ENCODE measurements around the gene LMAN2.

The LMAN2 gene

GRCh38 chr5:177336603-177337494 lies 14.6 kb downstream of the LMAN2 start:
- H3K9me3 ChIP-seq (ENCODE audit: control insufficient read depth in 5 of 5, low read length in 5 of 5), result no peaks in the 10 kb centered on the region
- no peaks in the 10 kb centered on the region for H3K4me1 ChIP-seq (ENCODE audit: control insufficient read depth in 5 of 5, insufficient read depth in 5 of 5, low read length in 5 of 5)
- no peak overlapping the region for H3K4me3 ChIP-seq (ENCODE audit: low read depth in 1 of 5, low read length in 5 of 5)
- H3K27ac ChIP-seq (ENCODE audit: low read depth, low read length), result no peak overlapping the region
- H3K36me3 ChIP-seq (ENCODE audit: control insufficient read depth in 5 of 5, insufficient read depth in 5 of 5, low read length in 5 of 5), result peaks cover 5 to 87% (median 77%) of the 10 kb centered on the region in 5 donors
- no peaks in the 10 kb centered on the region for H3K27me3 ChIP-seq (ENCODE audit: control insufficient read depth in 5 of 5, insufficient read depth in 4 of 5, low read length in 5 of 5)
- H3K9ac ChIP-seq (ENCODE audit: low read length in 5 of 5), result no peak overlapping the region

- no peaks in the 10 kb centered on the region for H3K9me3 ChIP-seq (ENCODE audit: control insufficient read depth in 5 of 5, low read length in 5 of 5)
- no peaks in the 10 kb centered on the region for H3K27me3 ChIP-seq (ENCODE audit: control insufficient read depth in 5 of 5, insufficient read depth in 4 of 5, low read length in 5 of 5)
- no peak overlapping the region for H3K4me3 ChIP-seq (ENCODE audit: low read depth in 1 of 5, low read length in 5 of 5)
- no peaks in the 10 kb centered on the region for H3K4me1 ChIP-seq (ENCODE audit: control insufficient read depth in 5 of 5, insufficient read depth in 5 of 5, low read length in 5 of 5)
- no peak overlapping the region for H3K9ac ChIP-seq (ENCODE audit: low read length in 5 of 5)
- peaks cover 0 to 87% (median 80%) of the 10 kb centered on the region in 5 donors for H3K36me3 ChIP-seq (ENCODE audit: control insufficient read depth in 5 of 5, insufficient read depth in 5 of 5, low read length in 5 of 5)
- no peak overlapping the region for H3K27ac ChIP-seq (ENCODE audit: low read depth, low read length)
Observed at GRCh38 chr5:177336112-177336511, 15.4 kb downstream of the LMAN2 start.

- Histone ChIP-seq H3K9me3 (ENCODE audit: control insufficient read depth in 5 of 5, low read length in 5 of 5) (no peaks in the 10 kb centered on the region), H3K27me3 (ENCODE audit: control insufficient read depth in 5 of 5, insufficient read depth in 4 of 5, low read length in 5 of 5) (no peaks in the 10 kb centered on the region), H3K36me3 (ENCODE audit: control insufficient read depth in 5 of 5, insufficient read depth in 5 of 5, low read length in 5 of 5) (peaks cover 0 to 91% (median 84%) of the 10 kb centered on the region in 5 donors), H3K27ac (ENCODE audit: low read depth, low read length) (no peak overlapping the region), H3K9ac (ENCODE audit: low read length in 5 of 5) (no peak overlapping the region), H3K4me3 (ENCODE audit: low read depth in 1 of 5, low read length in 5 of 5) (no peak overlapping the region), H3K4me1 (ENCODE audit: control insufficient read depth in 5 of 5, insufficient read depth in 5 of 5, low read length in 5 of 5) (no peaks in the 10 kb centered on the region)
Observed at GRCh38 chr5:177335701-177336065, 15.8 kb downstream of the LMAN2 start.

GRCh38 chr5:177334781-177335700 lies 16.4 kb downstream of the LMAN2 start:
- H3K36me3 ChIP-seq (ENCODE audit: control insufficient read depth in 5 of 5, insufficient read depth in 5 of 5, low read length in 5 of 5), result peaks cover 0 to 98% (median 90%) of the 10 kb centered on the region in 5 donors
- H3K4me3 ChIP-seq (ENCODE audit: low read depth in 1 of 5, low read length in 5 of 5), result no peak overlapping the region
- H3K9ac ChIP-seq (ENCODE audit: low read length in 5 of 5), result no peak overlapping the region
- no peaks in the 10 kb centered on the region for H3K9me3 ChIP-seq (ENCODE audit: control insufficient read depth in 5 of 5, low read length in 5 of 5)
- H3K27ac ChIP-seq (ENCODE audit: low read depth, low read length), result no peak overlapping the region
- no peaks in the 10 kb centered on the region for H3K27me3 ChIP-seq (ENCODE audit: control insufficient read depth in 5 of 5, insufficient read depth in 4 of 5, low read length in 5 of 5)
- no peaks in the 10 kb centered on the region for H3K4me1 ChIP-seq (ENCODE audit: control insufficient read depth in 5 of 5, insufficient read depth in 5 of 5, low read length in 5 of 5)

GRCh38 chr5:177334155-177334551 lies 17.3 kb downstream of the LMAN2 start:
- no peak overlapping the region for H3K9ac ChIP-seq (ENCODE audit: low read length in 5 of 5)

GRCh38 chr5:177333420-177334154 lies 17.9 kb downstream of the LMAN2 start:
- peaks cover 0 to 92% (median 85%) of the 10 kb centered on the region in 5 donors for H3K36me3 ChIP-seq (ENCODE audit: control insufficient read depth in 5 of 5, insufficient read depth in 5 of 5, low read length in 5 of 5)

More at GRCh38 chr5:177334155-177334551, 17.3 kb downstream of the LMAN2 start:
- H3K9me3 ChIP-seq (ENCODE audit: control insufficient read depth in 5 of 5, low read length in 5 of 5), result no peaks in the 10 kb centered on the region
- H3K4me1 ChIP-seq (ENCODE audit: control insufficient read depth in 5 of 5, insufficient read depth in 5 of 5, low read length in 5 of 5), result no peaks in the 10 kb centered on the region
- H3K27me3 ChIP-seq (ENCODE audit: control insufficient read depth in 5 of 5, insufficient read depth in 4 of 5, low read length in 5 of 5), result no peaks in the 10 kb centered on the region
- H3K36me3 ChIP-seq (ENCODE audit: control insufficient read depth in 5 of 5, insufficient read depth in 5 of 5, low read length in 5 of 5), result peaks cover 0 to 98% (median 90%) of the 10 kb centered on the region in 5 donors
- H3K4me3 ChIP-seq (ENCODE audit: low read depth in 1 of 5, low read length in 5 of 5), result no peak overlapping the region
- H3K27ac ChIP-seq (ENCODE audit: low read depth, low read length), result no peak overlapping the region

GRCh38 chr5:177332896-177333260 lies 18.6 kb downstream of the LMAN2 start:
- Histone ChIP-seq H3K9ac (ENCODE audit: low read length in 5 of 5) (no peak overlapping the region), H3K9me3 (ENCODE audit: control insufficient read depth in 5 of 5, low read length in 5 of 5) (no peaks in the 10 kb centered on the region), H3K27ac (ENCODE audit: low read depth, low read length) (no peak overlapping the region), H3K4me1 (ENCODE audit: control insufficient read depth in 5 of 5, insufficient read depth in 5 of 5, low read length in 5 of 5) (peaks cover 0 to 2% (median 0%) of the 10 kb centered on the region in 5 donors), H3K4me3 (ENCODE audit: low read depth in 1 of 5, low read length in 5 of 5) (no peak overlapping the region), H3K36me3 (ENCODE audit: control insufficient read depth in 5 of 5, insufficient read depth in 5 of 5, low read length in 5 of 5) (peaks cover 0 to 86% (median 82%) of the 10 kb centered on the region in 5 donors), H3K27me3 (ENCODE audit: control insufficient read depth in 5 of 5, insufficient read depth in 4 of 5, low read length in 5 of 5) (no peaks in the 10 kb centered on the region)

More at GRCh38 chr5:177333420-177334154, 17.9 kb downstream of the LMAN2 start:
- Histone ChIP-seq H3K27ac (ENCODE audit: low read depth, low read length) (no peak overlapping the region), H3K9me3 (ENCODE audit: control insufficient read depth in 5 of 5, low read length in 5 of 5) (no peaks in the 10 kb centered on the region), H3K4me1 (ENCODE audit: control insufficient read depth in 5 of 5, insufficient read depth in 5 of 5, low read length in 5 of 5) (no peaks in the 10 kb centered on the region), H3K4me3 (ENCODE audit: low read depth in 1 of 5, low read length in 5 of 5) (no peak overlapping the region), H3K27me3 (ENCODE audit: control insufficient read depth in 5 of 5, insufficient read depth in 4 of 5, low read length in 5 of 5) (no peaks in the 10 kb centered on the region), H3K9ac (ENCODE audit: low read length in 5 of 5) (no peak overlapping the region)

GRCh38 chr5:177332031-177332895 lies 19.2 kb downstream of the LMAN2 start:
- Histone ChIP-seq H3K36me3 (ENCODE audit: control insufficient read depth in 5 of 5, insufficient read depth in 5 of 5, low read length in 5 of 5) (peaks cover 0 to 80% (median 76%) of the 10 kb centered on the region in 5 donors), H3K4me1 (ENCODE audit: control insufficient read depth in 5 of 5, insufficient read depth in 5 of 5, low read length in 5 of 5) (peaks cover 0 to 7% (median 0%) of the 10 kb centered on the region in 5 donors), H3K4me3 (ENCODE audit: low read depth in 1 of 5, low read length in 5 of 5) (no peak overlapping the region), H3K9me3 (ENCODE audit: control insufficient read depth in 5 of 5, low read length in 5 of 5) (no peaks in the 10 kb centered on the region), H3K27ac (ENCODE audit: low read depth, low read length) (no peak overlapping the region), H3K27me3 (ENCODE audit: control insufficient read depth in 5 of 5, insufficient read depth in 4 of 5, low read length in 5 of 5) (no peaks in the 10 kb centered on the region), H3K9ac (ENCODE audit: low read length in 5 of 5) (no peak overlapping the region)

All from subcutaneous abdominal adipose tissue (tissue), 5 donors.